ENCODE data around the gene PPP2R1B. TPM values are rescaled to one million over a fixed set of nuclear protein-coding genes. Genes with fewer than 3 reads are reported as not detected.
A peak's percentile ranks its signal among the peaks of the same experiment; 100 is the strongest.

The PPP2R1B gene
- polyA plus RNA-seq, 1 donor (not counting 4 experiments of a cell fraction or from before 2014, with no cell fraction given): 33.6 TPM

GRCh38 chr11:111733611-111734088, 32.5 kb downstream of the PPP2R1B start:
- Histone ChIP-seq H3K9ac (ENCODE audit: control insufficient read depth, extremely low read depth, insufficient read depth, low read length) (peak overlapping the region; percentile 8), H3K27me3 (ENCODE audit: control insufficient read depth, extremely low read depth, insufficient read depth, low read length) (no peaks in the 10 kb centered on the region), H4K20me1 (ENCODE audit: control insufficient read depth, extremely low read depth, insufficient read depth, low read length) (no peaks in the 10 kb centered on the region), H3K79me2 (ENCODE audit: control insufficient read depth, insufficient read depth, low read length) (no peaks in the 10 kb centered on the region), H2AFZ (ENCODE audit: control insufficient read depth, low read length) (no peak overlapping the region), H3K4me2 (ENCODE audit: control insufficient read depth, extremely low read depth, insufficient read depth, low read depth, low read length) (no peak overlapping the region), H3K4me1 (ENCODE audit: control insufficient read depth, extremely low read depth, insufficient read depth, low read length) (peaks cover 49% of the 10 kb centered on the region), H3K9me1 (ENCODE audit: control insufficient read depth, extremely low read depth, insufficient read depth, low read length) (peaks cover 6% of the 10 kb centered on the region), H3K9me3 (ENCODE audit: control insufficient read depth, low read depth, low read length) (no peaks in the 10 kb centered on the region), H3K36me3 (ENCODE audit: control insufficient read depth in 2 of 2, extremely low read depth in 1 of 2, insufficient read depth in 2 of 2, low read length in 2 of 2) (peaks cover 2 to 3% of the 10 kb centered on the region in 2 experiments), H3K4me3 (ENCODE audit: control insufficient read depth in 2 of 3, extremely low read depth in 1 of 3, insufficient read depth in 2 of 3, low read depth in 1 of 3, low read length in 3 of 3) (no peak overlapping the region), H3K27ac (ENCODE audit: control insufficient read depth, insufficient read depth, low read length) (peak overlapping the region; percentile 2)
- TF ChIP-seq EZH2 (IDR thresholded peaks at IDR 0.05; ENCODE audit: low read length): no peak
- TF ChIP-seq CTCF (optimal IDR thresholded peaks at IDR 0.05 in 1 of 3, IDR thresholded peaks at IDR 0.05 in 1 of 3, conservative IDR thresholded peaks at IDR 0.05 in 1 of 3; ENCODE audit: extremely low read depth in 1 of 3, insufficient read depth in 2 of 3, low read length in 3 of 3): no peak
- FAIRE-seq (no peak), DNase-seq (ENCODE audit: low read depth, low spot score) (no peak)
- dilution Hi-C loops (cut with MboI; ENCODE audit: extremely low pct_ligation_motif_present, low sequenced_read_pairs): no loop called here

GRCh38 chr11:111733016-111733415, 33.2 kb downstream of the PPP2R1B start:
- Histone ChIP-seq H3K4me2 (ENCODE audit: control insufficient read depth, extremely low read depth, insufficient read depth, low read depth, low read length) (no peak overlapping the region), H3K4me1 (ENCODE audit: control insufficient read depth, extremely low read depth, insufficient read depth, low read length) (peaks cover 44% of the 10 kb centered on the region), H3K27ac (ENCODE audit: control insufficient read depth, insufficient read depth, low read length) (peak overlapping the region; percentile 2), H3K4me3 (ENCODE audit: control insufficient read depth in 2 of 3, extremely low read depth in 1 of 3, insufficient read depth in 2 of 3, low read depth in 1 of 3, low read length in 3 of 3) (no peak overlapping the region), H2AFZ (ENCODE audit: control insufficient read depth, low read length) (no peak overlapping the region), H3K36me3 (ENCODE audit: control insufficient read depth in 2 of 2, extremely low read depth in 1 of 2, insufficient read depth in 2 of 2, low read length in 2 of 2) (no peaks in the 10 kb centered on the region), H3K9me3 (ENCODE audit: control insufficient read depth, low read depth, low read length) (no peaks in the 10 kb centered on the region), H3K79me2 (ENCODE audit: control insufficient read depth, insufficient read depth, low read length) (no peaks in the 10 kb centered on the region), H3K27me3 (ENCODE audit: control insufficient read depth, extremely low read depth, insufficient read depth, low read length) (no peaks in the 10 kb centered on the region), H3K9me1 (ENCODE audit: control insufficient read depth, extremely low read depth, insufficient read depth, low read length) (peaks cover 3% of the 10 kb centered on the region), H4K20me1 (ENCODE audit: control insufficient read depth, extremely low read depth, insufficient read depth, low read length) (no peaks in the 10 kb centered on the region), H3K9ac (ENCODE audit: control insufficient read depth, extremely low read depth, insufficient read depth, low read length) (peak overlapping the region; percentile 8)
- no peak for FAIRE-seq
- dilution Hi-C loops (cut with MboI; ENCODE audit: extremely low pct_ligation_motif_present, low sequenced_read_pairs): no loop called here
- DNase-seq (ENCODE audit: low read depth, low spot score): no peak
- no peak for TF ChIP-seq CTCF (optimal IDR thresholded peaks at IDR 0.05 in 1 of 3, IDR thresholded peaks at IDR 0.05 in 1 of 3, conservative IDR thresholded peaks at IDR 0.05 in 1 of 3; ENCODE audit: extremely low read depth in 1 of 3, insufficient read depth in 2 of 3, low read length in 3 of 3)
